GM21576 (cell line): ENCODE measurements around the gene PCDHA1.

Experiments used
- ATAC-seq: cut with Tn5 transposase; IDR thresholded peaks from one replicate; pipeline ENCODE4 v1.9.1; 2021; ENCODE audit warnings: mild to moderate bottlenecking, moderate library complexity; ENCODE audit not compliant: unreplicated experiment

The PCDHA1 gene

DNA sequence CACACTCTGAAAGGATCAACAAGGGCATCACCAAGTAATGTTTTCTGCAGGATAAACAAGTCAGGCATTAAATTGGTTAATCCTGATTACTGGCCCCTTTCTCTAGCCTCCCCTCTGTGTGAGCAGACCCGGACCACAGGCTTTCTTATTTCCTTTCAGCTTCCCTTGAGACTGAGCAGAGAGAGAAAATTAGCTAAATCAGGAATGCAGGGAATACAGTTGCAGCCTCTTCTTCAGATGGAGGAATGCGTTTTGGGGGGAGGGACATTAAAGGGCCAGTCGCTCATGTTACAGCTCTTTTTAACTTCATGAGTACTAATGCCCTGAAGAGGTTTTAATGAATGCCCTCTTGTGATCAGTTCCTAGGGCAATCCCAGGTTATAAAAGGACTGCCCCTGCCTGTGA lies 200.2 kb downstream of the PCDHA1 start:
- no peak for ATAC-seq

DNA sequence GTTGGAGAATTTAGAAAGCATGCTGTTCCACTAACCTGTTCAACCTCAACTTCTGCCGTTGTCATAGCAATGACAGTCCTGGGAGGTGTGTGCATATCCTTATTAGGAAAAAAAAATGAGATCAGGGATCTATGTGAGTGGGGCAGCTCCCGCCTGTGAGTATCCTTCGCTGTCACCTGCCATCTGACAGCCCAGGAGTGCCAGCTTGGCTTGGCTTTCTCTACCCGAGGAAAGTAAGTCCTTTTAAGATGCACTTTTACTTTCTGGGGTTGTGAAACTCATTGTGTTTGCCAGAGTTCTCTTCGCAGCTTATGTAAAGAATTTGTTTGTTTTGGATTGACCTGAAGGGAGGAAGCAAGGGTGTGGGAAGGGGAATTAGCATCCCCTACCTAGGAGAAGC lies 202.2 kb downstream of the PCDHA1 start:
- no peak for ATAC-seq

DNA sequence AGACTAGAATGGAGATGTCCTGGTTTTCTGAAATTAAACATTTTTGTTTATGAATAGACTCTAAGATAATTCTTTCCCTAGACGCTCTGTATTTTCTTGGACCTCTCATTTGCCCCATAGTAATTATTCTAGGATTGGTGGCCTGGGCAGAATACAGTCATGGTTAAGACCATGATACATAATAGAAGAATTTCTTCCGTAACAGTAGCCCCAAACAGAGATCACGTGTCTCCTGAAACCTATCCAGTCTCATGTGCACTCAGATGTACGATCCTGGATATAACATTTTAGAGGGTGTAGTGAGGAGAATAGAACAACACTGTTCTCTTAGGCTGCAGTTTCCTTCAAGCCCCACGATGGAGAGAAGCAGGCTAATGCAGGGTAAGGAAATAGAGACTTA lies 202.7 kb downstream of the PCDHA1 start:
- no peak for ATAC-seq

DNA sequence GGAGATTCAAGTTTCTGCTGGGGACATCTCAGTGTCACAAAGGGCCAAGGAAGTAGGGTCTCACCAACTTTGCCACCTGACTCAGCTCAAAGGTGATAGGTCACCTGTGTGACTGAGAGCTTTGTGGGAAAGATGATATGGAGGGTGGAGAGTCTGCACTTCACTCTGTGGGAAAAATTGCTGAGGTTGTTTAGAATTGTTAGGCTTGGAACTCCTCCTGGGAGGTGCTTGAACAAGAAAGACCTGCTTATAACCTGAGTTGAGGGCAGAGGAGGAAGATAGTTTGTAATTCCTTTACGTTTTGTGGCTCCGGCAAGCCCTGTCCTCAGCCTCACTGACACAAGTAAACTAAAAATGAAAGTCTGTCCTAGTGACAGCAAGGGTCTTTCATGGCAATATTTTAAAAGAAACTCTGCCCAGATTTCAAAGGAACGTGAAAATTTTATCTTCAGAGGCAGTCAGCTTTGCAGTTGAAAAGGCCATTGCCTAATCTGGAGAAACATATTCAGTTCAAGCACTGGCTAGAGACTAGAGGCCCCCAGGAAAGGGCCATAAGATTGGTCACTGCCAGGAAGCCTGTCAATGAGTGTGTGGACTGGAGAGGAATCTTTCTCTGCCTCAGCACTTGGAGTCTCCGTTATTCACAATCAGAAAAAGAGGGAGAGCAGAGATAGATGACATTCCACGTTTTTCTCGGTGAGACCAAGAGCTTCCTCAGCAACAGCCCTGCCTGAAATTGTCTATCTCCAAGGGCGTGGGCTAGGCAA lies 203.5 kb downstream of the PCDHA1 start:
- ATAC-seq: no peak

DNA sequence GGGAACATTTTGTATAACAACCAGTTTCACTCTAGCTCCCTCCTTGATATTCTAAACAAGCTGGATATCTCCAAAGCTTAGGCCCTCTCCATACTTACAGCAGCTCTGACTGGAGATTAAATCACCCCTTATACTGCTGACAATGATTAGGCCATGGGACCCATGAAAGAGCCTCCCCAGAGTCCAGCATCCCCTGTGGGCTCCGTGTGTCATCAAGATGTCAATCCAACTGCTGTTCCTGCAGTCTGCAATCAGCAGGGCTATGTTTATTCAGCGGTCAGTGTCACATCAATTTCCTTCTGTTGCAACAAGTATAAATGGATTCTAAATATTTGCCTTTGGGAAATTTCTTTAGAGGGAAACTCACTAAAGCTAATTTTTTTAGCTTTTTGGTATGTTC lies 206.9 kb downstream of the PCDHA1 start:
- no peak for ATAC-seq

DNA sequence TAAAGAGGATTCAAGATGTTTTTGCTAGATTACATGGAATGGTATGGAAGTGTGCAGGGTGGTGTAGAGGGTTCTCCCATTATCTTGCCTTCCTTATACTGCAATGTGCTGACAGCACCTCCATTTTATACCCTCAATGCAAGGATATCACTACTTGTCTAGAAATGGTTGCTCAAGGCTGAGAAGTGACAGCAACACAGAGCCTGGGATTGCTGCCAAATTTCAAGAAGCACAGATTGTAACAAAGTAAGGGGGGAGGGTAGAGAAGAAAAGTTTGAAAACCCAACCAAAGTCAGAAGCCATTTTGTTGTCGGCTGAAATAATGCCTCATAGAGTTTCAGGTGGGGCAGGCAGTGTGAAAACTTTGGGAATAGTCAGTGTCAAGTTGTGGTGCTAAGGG lies 210.1 kb downstream of the PCDHA1 start:
- ATAC-seq: no peak

DNA sequence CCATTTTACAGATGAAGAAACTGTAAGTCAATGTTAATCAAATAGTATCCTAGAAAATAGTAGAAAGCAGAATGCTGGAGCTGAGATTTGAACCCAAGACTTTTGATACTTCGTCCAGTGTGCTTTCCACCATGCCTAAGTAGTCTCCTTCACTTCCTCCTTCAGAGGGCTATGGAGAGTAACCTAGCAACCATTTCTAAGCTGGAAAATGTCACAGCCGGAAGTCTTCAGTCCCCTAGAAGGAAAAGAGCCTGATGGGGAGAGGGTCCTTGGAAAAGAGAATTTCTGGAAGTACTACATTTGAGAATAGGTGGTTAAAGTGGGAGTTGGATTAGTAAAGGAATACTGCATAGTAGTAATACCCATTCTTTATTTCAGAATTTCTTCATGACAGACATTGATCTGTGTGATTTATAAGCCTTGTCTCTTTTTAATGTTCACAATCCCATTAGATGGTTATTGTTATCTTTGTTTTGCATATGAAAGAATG lies 213.0 kb downstream of the PCDHA1 start:
- ATAC-seq: no peak

DNA sequence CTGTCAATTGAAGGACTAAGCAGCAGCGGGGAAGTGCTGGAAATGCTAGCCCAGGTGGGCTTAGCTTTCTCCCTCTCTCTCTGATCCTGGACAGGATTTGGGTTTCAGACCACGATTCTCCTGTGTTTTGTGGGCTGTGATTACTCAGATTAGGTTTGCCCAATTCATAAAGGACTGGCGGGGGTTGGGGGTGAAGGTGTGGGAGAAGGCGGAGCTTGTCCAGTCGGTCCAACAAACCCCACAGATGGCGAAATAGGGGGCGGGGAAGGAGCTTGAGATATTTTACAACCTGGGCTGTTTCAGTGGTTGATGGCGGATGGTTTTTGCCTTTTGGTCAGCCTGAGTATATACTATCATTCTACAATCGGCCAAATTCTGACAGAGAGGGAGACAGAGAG lies 215.5 kb downstream of the PCDHA1 start:
- ATAC-seq: no peak

DNA sequence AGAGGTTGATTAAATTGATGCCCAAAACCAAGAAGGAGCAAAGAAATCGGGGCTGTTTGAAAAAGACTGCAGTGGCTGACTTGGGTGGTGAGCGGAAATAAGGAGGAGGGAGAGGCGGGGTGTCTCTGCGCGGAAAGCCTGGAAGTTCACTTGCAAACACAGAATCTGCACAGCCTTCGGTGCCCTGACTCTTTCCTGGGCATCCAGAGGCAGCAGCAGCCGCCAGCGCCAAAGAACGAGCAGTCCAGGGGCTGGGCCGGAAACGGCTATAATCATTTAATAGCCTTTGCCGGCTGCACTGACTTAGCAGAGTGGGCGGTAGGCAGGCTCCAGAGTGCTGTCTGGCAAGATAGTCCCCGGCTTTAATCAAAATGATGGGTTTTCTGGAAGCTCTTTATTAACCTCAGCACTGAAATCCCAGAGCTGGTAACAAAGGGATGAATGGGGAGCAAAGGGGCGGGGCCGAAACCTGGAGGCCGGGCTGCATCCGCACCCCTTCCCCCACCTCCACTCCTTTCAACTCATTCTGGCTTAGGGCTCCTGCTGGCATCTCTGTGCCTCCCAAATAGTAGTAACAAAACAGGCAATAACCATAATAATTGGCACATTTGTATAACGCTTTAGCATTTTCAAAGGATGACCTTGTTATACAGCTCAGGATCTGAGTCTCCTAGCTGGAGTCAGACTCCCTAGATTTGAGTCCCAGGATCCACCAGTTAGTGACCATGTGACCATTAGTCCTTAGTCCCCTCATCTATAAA lies 216.1 kb downstream of the PCDHA1 start:
- no peak for ATAC-seq

DNA sequence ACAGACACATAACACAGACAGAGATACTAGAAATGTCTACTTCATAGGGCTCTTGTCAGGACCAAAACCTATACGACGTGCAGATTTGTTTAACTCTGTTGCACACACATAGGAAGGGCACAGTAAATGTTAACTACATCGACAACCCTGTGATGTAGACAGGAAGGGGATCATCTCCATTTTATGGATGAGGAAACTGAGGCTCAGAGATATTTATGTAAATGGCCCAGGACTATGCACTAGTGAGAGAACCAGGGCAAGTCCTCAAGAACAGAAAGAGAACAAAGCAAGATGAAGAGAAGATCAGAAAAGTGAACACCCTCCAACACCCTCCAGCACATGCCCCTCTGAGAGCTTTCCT lies 216.6 kb downstream of the PCDHA1 start:
- no peak for ATAC-seq

DNA sequence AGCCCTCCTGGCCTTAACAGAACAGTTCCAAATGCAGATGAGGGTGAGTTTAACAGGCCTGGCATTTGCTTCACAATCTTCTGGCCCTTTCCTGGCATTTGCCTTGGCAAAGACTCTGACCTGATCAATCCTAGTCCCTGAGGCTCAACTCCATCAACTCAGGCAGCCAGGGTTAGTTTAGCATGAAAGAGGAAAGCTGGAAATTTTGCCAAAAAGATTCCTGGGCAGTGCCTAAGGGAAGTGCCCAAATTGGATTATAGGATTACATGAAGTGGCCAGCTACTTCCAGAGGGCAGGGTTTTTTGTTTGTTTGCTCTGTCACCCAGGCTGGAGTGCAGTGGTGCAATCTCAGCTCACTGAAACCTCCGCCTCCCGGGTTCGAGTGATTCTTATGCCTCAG lies 217.1 kb downstream of the PCDHA1 start:
- ATAC-seq: no peak

DNA sequence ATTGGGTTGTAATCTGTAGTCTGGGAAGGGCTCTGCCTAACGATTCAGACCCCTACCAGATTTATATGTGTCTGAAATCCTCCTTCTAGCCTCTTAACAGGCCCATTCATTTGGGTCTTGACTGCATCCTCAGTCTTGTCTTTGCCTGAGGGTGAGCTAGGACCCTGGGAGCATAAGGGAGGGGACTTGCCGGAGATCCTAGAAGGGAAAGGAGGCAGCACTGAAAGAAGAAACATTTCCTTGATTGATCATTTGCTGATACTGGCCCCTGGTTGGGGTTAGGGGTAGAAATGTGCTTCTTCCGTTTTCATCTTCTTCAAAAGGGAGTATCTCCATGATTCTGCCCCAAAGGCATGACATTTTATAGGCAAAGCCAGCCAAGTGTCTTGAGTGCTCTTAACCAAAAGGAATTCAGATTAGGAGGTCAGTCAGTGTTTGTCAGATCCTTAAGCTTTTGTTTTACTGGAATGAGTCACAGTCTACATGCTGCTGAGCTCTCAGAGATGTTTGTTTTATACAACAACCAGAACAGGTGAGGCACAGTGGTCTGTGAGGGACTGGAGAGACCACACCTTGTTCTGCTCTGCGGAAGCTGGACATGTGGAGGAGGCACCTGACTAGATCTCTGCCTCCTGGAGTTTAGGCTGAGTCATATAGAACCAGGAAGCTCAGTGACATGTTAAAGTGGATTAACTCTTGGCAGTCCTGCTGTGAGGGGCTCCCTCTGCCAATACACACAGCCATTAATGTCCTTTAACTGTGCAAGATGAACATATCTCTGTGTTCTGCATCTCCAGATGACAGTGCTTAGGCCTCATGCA lies 218.1 kb downstream of the PCDHA1 start:
- ATAC-seq: no peak

DNA sequence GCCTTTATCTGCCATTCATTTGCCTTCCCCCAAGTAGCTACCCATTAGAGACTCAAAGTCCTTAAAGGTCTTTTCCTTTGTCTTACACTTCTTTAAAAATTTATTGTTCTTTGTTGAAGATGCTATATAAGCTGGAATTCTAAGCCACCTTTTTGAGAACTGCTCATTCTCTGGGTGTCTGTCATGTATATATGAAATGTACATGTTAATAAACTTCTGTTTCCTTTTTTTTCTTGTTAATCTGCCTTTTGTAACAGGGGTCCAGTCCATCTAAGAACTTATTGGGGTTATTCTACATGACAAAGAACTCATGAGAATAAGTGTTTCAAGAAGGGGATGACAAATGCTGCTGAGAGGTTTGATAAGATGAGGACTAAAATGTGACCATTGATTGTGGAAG lies 221.9 kb downstream of the PCDHA1 start:
- ATAC-seq: no peak

DNA sequence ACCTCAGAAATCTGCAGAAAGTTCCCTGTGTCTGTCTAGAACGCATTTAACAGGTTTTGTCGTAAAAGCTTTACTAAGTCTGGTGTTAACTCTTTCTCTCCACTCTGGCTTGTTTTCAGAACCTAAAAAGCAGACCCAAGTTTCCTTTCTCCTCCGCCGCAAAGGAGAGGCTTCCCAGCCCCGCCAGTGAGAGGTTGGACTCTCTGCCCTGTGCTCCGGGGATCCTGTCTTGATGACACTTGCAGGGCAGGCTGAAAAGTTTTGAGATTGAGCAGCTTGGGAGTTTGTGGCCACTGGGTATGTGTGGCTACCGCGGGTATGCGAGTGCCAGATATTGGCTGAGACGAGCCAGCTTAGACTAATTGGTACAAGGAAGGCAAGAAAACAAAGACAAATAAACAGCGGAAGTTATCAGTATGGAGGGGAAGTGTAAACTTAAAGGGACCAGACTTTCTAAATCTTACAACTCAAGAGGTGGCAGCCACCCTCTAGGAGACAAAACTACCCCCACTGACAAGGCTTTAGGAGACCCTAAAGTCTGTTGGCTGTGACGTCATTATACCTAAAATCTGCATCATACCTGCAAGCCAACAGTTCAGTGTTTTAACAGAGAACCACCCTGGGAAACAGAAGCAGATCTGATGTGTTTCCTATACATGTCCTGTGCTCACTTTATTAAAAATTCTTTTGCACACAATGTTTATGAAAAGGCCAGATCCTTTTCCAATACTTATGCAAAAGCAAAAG lies 224.3 kb downstream of the PCDHA1 start:
- ATAC-seq: no peak

DNA sequence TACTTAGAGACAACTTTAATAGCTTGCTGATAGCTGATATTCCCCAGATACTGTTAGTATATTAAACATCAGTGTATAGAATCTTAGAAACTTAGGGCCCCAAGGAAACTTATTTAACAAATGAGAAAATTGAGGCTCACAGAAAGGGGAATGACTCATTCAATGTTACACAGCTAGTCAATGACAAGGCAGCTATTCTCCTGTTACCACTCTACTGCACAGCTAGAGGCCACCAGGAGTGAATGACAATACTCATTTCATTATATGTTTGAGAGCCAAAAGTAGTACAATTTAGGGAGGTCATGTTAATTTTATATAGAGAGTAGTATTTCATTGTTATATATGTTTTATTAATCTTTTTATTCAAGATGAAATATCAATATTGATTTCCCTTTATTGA lies 232.0 kb downstream of the PCDHA1 start:
- no peak for ATAC-seq

DNA sequence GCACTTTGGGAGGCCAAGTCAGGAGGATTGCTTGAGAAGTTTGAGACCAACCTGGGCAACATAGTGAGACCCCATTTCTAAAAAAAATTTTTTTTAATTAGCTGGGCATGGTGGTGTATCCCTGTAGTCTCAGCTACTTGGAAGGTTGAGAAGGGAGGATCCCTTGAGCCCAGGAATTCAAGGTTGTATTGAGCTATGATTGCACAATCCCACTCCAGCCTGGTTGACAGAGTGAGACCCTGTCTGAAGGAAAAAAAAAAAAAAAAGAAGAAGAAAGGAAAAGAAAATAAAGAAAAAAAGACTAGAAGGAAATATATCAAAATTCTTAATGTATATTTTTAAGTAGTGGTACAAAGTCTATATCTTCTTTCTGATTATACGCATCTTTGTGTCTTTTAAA lies 236.4 kb downstream of the PCDHA1 start:
- ATAC-seq: no peak

DNA sequence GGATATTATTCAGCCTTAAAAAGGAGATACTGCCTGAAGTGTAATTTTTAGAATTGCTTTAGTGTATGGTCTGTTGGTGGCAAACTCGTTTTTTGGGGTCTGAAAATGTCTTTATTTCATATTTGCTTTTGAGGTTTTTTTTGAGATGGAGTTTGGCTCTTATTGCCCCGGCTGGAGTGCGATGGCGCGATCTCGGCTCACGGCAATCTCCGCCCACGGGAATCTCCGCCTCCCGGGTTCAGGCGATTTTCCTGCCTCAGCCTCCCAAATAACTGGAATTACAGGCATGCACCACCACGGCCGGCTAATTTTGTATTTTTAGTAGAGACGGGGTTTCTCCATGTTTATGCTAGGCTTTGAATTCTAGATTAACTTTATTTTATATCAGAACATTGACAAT lies 245.1 kb downstream of the PCDHA1 start:
- no peak for ATAC-seq

DNA sequence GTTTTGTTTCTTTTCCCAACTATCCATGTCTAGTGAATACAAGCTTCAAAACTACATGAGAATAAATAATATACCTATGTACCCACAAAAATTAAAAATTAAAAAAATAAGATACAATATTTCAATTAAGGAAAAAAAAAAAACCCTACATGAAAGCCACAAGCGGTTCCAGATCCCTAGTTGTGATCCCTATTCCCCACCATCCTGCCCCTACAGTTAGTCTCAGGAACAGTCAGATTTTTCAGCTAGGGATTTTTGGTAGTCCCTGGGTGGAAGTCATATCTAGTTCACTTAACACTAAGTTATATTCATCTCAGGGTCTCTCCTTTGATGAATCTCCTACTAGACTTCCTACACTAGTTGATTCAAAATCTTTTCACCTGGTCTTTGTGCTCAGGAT lies 246.7 kb downstream of the PCDHA1 start:
- no peak for ATAC-seq

DNA sequence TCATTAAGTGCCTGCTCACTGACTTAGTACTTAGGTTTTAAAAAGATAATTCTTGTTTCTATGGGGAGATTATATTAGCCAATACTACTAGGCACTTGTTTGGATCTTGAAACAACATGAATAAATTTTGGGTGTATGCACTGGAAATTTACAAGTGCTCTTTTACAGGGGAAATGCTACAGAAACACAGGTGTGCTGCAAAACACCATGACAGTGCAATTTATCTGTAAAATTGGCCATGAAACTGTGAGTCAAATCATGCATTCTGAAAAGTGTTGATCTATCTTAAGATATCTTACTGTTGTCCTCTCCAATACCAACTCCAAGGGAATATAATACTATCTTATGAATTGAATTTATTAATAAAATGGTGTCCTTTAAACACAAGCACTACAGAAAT lies 253.1 kb downstream of the PCDHA1 start:
- no peak for ATAC-seq

DNA sequence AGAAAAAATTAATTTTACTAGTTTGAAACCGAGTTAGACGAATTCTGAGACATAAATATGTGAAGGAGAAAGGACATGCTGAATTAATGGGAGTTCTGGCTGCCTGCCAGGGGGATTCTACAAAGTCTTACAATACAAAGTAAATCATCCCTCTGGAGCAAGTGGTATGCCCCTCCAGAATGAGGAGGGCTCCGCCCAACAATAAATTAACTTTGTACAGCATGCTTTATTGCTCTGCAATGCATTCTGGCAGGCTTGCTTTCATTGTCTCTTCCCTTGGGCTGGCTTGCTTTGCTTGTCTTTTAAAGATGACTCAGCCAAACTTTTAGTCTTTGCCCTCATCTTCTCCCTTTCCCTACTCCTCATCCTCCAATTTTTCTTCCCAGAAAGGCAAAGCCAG lies 253.6 kb downstream of the PCDHA1 start:
- ATAC-seq: no peak
